ENCODE data around the gene WDR91.

The WDR91 gene

DNA sequence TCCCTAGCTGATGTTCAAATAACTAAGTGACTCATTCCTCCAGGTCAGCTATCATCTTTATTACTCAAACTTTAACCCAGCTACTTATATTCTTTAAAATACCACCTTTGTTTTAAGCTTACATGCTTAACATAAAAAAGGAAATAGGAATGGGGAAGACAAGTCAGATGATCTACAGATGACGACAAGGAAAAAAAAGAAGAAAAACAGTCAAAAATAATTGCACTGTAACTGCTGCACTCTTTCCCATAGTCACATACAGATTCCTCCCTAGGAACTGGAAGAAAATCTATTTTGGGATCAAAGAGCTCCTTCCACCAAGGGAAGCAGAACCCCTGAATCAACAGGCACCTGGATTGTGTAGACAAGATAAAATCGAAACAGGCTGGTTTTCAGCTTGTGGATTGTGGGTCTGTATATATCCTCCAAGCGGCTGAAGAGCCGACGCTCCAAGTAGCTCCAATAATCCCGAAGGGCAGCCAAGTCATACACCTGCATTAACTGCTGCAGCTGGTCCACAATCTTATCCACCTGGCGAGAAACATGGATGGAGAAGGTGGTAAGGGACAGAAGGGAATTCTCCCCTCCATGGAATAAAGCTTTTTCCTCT is 2.0 kb downstream of the WDR91 start:
- H3K4me3 ChIP-seq (ENCODE audit: low read depth, low read length), result no peak overlapping the region
- DNase-seq (ENCODE audit: low read depth), result no peak
- in situ Hi-C loops (cut with HindIII; ENCODE audit: low sequenced_read_pairs), result no loop called here
- TF ChIP-seq, protein P1, sequence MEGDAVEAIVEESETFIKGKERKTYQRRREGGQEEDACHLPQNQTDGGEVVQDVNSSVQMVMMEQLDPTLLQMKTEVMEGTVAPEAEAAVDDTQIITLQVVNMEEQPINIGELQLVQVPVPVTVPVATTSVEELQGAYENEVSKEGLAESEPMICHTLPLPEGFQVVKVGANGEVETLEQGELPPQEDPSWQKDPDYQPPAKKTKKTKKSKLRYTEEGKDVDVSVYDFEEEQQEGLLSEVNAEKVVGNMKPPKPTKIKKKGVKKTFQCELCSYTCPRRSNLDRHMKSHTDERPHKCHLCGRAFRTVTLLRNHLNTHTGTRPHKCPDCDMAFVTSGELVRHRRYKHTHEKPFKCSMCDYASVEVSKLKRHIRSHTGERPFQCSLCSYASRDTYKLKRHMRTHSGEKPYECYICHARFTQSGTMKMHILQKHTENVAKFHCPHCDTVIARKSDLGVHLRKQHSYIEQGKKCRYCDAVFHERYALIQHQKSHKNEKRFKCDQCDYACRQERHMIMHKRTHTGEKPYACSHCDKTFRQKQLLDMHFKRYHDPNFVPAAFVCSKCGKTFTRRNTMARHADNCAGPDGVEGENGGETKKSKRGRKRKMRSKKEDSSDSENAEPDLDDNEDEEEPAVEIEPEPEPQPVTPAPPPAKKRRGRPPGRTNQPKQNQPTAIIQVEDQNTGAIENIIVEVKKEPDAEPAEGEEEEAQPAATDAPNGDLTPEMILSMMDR (IDR thresholded peaks at IDR 0.05; ENCODE audit: low read depth, low read length, missing control alignments), result no peak

- DNase-seq (ENCODE audit: low read depth), result no peak
- no peak overlapping the region for H3K4me3 ChIP-seq (ENCODE audit: low read depth, low read length)
- in situ Hi-C loops (cut with HindIII; ENCODE audit: low sequenced_read_pairs), result no loop called here
- TF ChIP-seq, protein P1 (IDR thresholded peaks at IDR 0.05; ENCODE audit: low read depth, low read length, missing control alignments), result no peak
These were observed 3.1 kb downstream of the WDR91 start for GRCh38 chr7:135208102-135208793.

GRCh38 chr7:135207406-135208101 is 3.8 kb downstream of the WDR91 start:
- in situ Hi-C loops (cut with HindIII; ENCODE audit: low sequenced_read_pairs), result no loop called here
- H3K4me3 ChIP-seq (ENCODE audit: low read depth, low read length), result no peak overlapping the region
- DNase-seq (ENCODE audit: low read depth), result no peak
- TF ChIP-seq, protein P1 (IDR thresholded peaks at IDR 0.05; ENCODE audit: low read depth, low read length, missing control alignments), result no peak

- H3K4me3 ChIP-seq (ENCODE audit: low read depth, low read length), result no peak overlapping the region
- in situ Hi-C loops (cut with HindIII; ENCODE audit: low sequenced_read_pairs), result no loop called here
- TF ChIP-seq, protein P1 (IDR thresholded peaks at IDR 0.05; ENCODE audit: low read depth, low read length, missing control alignments), result no peak
- no peak for DNase-seq (ENCODE audit: low read depth)
These were observed 4.4 kb downstream of the WDR91 start for GRCh38 chr7:135206941-135207391.

DNA sequence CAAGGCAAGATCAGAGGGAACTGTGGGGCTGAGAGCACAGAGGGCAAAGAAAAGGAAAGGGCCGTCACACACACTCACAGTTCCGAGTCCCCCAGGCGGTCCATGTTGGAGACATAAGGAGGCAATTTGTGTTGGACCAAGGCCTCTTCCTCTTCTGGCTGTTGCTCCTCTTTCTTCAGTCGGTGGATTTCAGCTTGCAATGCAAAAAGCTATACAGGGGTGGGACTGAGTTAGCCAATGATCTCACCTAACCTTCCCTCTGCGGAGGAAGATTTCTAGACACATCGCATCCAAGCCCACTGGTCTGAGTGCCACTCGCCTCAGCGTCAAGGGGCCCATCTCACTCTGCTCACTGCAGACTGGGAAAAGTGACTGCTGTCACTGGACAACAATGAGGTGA is 5.5 kb downstream of the WDR91 start:
- no peak for DNase-seq (ENCODE audit: low read depth)
- TF ChIP-seq, protein P1 (IDR thresholded peaks at IDR 0.05; ENCODE audit: low read depth, low read length, missing control alignments), result no peak
- in situ Hi-C loops (cut with HindIII; ENCODE audit: low sequenced_read_pairs), result no loop called here
- H3K4me3 ChIP-seq (ENCODE audit: low read depth, low read length), result no peak overlapping the region

DNA sequence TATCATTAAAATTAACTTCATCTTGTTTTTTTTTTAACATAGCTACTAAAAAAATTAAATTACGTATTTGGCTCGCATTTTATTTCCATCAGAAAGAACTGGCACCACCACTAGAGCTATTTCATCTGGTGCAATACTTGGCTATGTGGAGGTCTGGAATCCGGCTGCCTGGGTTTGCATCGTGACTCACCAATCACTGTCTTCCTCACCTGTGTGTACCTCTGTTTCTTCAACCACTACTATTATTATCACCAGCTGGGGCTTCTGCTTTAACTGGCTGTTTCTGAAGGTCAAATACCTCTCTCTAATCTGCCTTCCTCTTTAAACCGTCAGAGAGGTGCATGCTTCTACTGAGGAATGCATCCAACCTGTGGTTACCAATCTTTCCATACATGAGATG is 6.5 kb downstream of the WDR91 start:
- TF ChIP-seq, protein P1 (IDR thresholded peaks at IDR 0.05; ENCODE audit: low read depth, low read length, missing control alignments), result no peak
- in situ Hi-C loops (cut with HindIII; ENCODE audit: low sequenced_read_pairs), result no loop called here
- DNase-seq (ENCODE audit: low read depth), result peak; percentile 28
- H3K4me3 ChIP-seq (ENCODE audit: low read depth, low read length), result no peak overlapping the region

All from astrocyte of the cerebellum (primary cell).